MCF 10A (cell line): Measurements from ENCODE around the gene MVK. TPM values are rescaled to one million over a fixed set of nuclear protein-coding genes. Genes with fewer than 3 reads are reported as not detected.

ENCODE experiments used
- BruUV-seq: library from RNA; stranded (reverse); fragments of 400-500 nt; replicated peaks from 2 replicates; lab custom pipeline; 2021; lab: Mats Ljungman, UMichigan
- CTCF ChIA-PET: fragments of 300-600 bp; sonication (Branson Sonifier 250); formaldehyde crosslinking; extraction: SDS; loops from one replicate; lab custom pipeline; 2021; ENCODE audit warnings: antibody characterized with exemption, inconsistent platforms; lab: Yijun Ruan, JAX
- POLR2A ChIA-PET: fragments of 300-600, 350-650 bp; sonication (Branson Sonifier 250); formaldehyde crosslinking; extraction: SDS; loops from one replicate; lab custom pipeline; 2020; ENCODE audit warnings: antibody characterized with exemption, inconsistent platforms; lab: Yijun Ruan, JAX
- DNase-seq: peaks from one replicate; pipeline ENCODE4 v3.0.0-alpha.2; 2018; ENCODE audit not compliant: unreplicated experiment
- H3K27ac Mint-ChIP-seq: one replicate; pipeline ENCODE4 v1.8.0; 2022; ENCODE audit warnings: mild to moderate bottlenecking, low read depth, mixed read lengths; ENCODE audit not compliant: unreplicated experiment
- H3K27me3 Mint-ChIP-seq: one replicate; pipeline ENCODE4 v1.8.0; 2022; ENCODE audit warnings: mixed read lengths; ENCODE audit not compliant: insufficient read depth, unreplicated experiment
- H3K36me3 Mint-ChIP-seq: one replicate; pipeline ENCODE4 v1.8.0; 2022; ENCODE audit warnings: mild to moderate bottlenecking, moderate library complexity, mixed read lengths; ENCODE audit not compliant: insufficient read depth, unreplicated experiment
- H3K4me1 Mint-ChIP-seq: one replicate; pipeline ENCODE4 v1.8.0; 2022; ENCODE audit warnings: mixed read lengths; ENCODE audit not compliant: insufficient read depth, unreplicated experiment
- H3K4me3 Mint-ChIP-seq: one replicate; pipeline ENCODE4 v1.8.0; 2022; ENCODE audit warnings: mild to moderate bottlenecking, moderate library complexity, mixed read lengths; ENCODE audit not compliant: unreplicated experiment
- H3K9me3 Mint-ChIP-seq: one replicate; pipeline ENCODE4 v1.8.0; 2022; ENCODE audit warnings: mixed read lengths; ENCODE audit not compliant: unreplicated experiment
- intact Hi-C: fragments of 100-400 bp; cut with micrococcal nuclease; formaldehyde crosslinking; loops from 2 replicates; pipeline ENCODE4 v1.14.1; 2022
- total RNA-seq: library from RNA; stranded (reverse); gene quantifications from 2 replicates; pipeline ENCODE4 v1.2.3, GENCODE V29; 2022
- TF ChIP-seq, protein P1 (sequence below): fragments of 200-600 bp; IDR thresholded peaks from one replicate; pipeline ENCODE4 v1.8.0; 2022; ENCODE audit warnings: antibody characterized with exemption, mild to moderate bottlenecking; ENCODE audit not compliant: unreplicated experiment

MVK gene
- total RNA-seq, 1 experiment from 2014 or later, result 17.1 TPM

DNA sequence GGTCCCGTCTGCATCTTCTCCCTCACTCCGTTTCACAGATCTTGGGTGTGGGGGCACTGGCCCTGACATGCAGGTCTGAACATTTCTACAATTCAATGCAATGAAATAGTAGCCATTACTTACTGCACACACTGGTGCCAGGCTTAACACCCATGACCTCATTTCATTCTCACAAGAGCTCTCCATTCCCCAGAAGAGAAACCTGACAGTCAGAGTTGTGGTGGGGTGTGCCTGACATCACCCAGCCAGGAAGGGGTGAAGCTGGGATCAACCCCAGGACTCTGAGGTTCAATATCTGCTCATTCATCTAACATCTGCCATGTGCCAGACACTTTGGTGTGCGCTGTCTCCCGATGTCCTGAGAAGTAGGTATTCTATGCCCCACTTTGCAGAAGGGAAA lies 34.7 kb downstream of the MVK start:
- H3K27ac Mint-ChIP-seq, result no peak overlapping the region
- BruUV-seq, result no TSS peak
- no peaks in the 10 kb centered on the region for H3K9me3 Mint-ChIP-seq
- no peak overlapping the region for H3K4me3 Mint-ChIP-seq
- H3K4me1 Mint-ChIP-seq, result no peaks in the 10 kb centered on the region
- ChIA-PET CTCF (interaction anchor here (1.1 to 1.3 kb wide), 3 partner anchors 10 to 13 kb away, joined by 3 to 5 read pairs (median 4); no protein-coding TSS in a partner anchor), POLR2A (no interaction called here)
- TF ChIP-seq, protein P1, sequence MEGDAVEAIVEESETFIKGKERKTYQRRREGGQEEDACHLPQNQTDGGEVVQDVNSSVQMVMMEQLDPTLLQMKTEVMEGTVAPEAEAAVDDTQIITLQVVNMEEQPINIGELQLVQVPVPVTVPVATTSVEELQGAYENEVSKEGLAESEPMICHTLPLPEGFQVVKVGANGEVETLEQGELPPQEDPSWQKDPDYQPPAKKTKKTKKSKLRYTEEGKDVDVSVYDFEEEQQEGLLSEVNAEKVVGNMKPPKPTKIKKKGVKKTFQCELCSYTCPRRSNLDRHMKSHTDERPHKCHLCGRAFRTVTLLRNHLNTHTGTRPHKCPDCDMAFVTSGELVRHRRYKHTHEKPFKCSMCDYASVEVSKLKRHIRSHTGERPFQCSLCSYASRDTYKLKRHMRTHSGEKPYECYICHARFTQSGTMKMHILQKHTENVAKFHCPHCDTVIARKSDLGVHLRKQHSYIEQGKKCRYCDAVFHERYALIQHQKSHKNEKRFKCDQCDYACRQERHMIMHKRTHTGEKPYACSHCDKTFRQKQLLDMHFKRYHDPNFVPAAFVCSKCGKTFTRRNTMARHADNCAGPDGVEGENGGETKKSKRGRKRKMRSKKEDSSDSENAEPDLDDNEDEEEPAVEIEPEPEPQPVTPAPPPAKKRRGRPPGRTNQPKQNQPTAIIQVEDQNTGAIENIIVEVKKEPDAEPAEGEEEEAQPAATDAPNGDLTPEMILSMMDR, result no peak
- no peak for DNase-seq
- no peaks in the 10 kb centered on the region for H3K36me3 Mint-ChIP-seq
- peaks cover 32% of the 10 kb centered on the region for H3K27me3 Mint-ChIP-seq
- intact Hi-C loops, result no loop called here

DNA sequence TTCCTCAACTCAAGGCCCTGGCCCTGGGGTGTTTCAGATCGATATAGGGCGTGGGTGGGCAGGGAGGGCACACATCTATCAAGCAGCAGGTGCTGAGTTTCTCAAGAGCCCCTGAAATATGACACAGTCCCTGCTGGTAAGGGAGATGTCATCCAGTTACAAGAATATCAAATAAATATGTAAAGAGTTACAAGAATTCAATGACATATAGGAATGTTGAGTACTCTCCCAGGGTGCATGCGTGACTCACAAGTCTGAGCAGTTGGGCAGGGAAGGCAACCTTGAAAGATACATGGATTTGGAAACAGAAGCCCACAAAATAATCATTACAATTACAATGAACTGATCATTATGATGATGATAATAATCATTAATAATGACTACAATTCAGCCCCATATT lies 35.2 kb downstream of the MVK start:
- no peak overlapping the region for H3K27ac Mint-ChIP-seq
- no peak for DNase-seq
- H3K4me1 Mint-ChIP-seq, result no peaks in the 10 kb centered on the region
- H3K27me3 Mint-ChIP-seq, result peaks cover 32% of the 10 kb centered on the region
- TF ChIP-seq, protein P1, result no peak
- no peak overlapping the region for H3K4me3 Mint-ChIP-seq
- ChIA-PET CTCF (interaction anchor here (0.7 to 1.3 kb wide), 4 partner anchors 10 to 74 kb away, joined by 3 to 5 read pairs (median 3); no protein-coding TSS in a partner anchor), POLR2A (no interaction called here)
- no peaks in the 10 kb centered on the region for H3K9me3 Mint-ChIP-seq
- intact Hi-C loops, result no loop called here
- H3K36me3 Mint-ChIP-seq, result no peaks in the 10 kb centered on the region
- no TSS peak for BruUV-seq

DNA sequence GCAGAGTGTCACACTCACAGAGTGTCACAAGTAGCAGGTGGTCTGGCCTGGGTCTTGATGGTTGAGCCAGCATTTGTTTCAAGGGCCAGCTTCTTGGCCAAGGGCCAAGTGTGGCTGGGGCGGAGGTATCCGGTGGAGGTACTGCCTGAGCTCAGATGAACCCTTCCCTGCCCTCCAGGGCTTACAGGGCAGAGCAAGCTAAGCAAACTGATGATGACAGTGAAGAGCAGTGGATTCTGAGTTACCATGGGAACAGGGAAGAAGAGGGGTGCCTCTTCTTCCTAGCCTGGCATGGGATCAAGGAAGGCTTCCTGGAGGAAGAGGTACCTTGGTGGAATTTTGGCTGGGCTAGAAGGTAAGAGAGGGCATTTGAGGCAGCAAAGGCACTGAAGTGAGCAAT lies 35.7 kb downstream of the MVK start:
- DNase-seq, result no peak
- H3K27ac Mint-ChIP-seq, result no peak overlapping the region
- no peak overlapping the region for H3K4me3 Mint-ChIP-seq
- intact Hi-C loops, result no loop called here
- H3K36me3 Mint-ChIP-seq, result no peaks in the 10 kb centered on the region
- ChIA-PET POLR2A (no interaction called here), CTCF (interaction anchor here (0.7 to 1.3 kb wide), 4 partner anchors 11 to 73 kb away, joined by 3 to 5 read pairs (median 3); no protein-coding TSS in a partner anchor)
- TF ChIP-seq, protein P1, result no peak
- H3K9me3 Mint-ChIP-seq, result no peaks in the 10 kb centered on the region
- H3K4me1 Mint-ChIP-seq, result no peaks in the 10 kb centered on the region
- peaks cover 34% of the 10 kb centered on the region for H3K27me3 Mint-ChIP-seq
- no TSS peak for BruUV-seq

DNA sequence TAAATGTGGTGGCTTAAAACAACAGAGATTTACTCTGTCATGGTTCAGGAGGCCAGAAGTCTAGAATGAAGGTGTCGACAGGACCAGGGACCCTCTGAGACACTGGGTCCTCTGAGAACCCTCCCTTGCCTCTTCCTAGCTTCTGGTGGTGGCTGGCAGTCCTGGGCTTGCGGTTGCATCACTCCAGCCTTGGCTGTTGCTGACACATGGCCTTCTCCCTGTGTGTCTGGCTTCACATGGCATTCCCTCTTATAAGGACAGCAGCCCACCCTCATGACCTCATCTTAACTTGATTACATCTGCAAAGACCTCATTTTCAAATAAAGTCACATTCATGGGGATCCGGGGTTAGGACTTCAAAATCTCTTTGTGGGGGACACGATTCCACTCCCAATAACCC lies 36.9 kb downstream of the MVK start:
- peaks cover 46% of the 10 kb centered on the region for H3K27me3 Mint-ChIP-seq
- POLR2A ChIA-PET, result no interaction called here
- H3K9me3 Mint-ChIP-seq, result no peaks in the 10 kb centered on the region
- intact Hi-C loops, result no loop called here
- TF ChIP-seq, protein P1, result no peak
- BruUV-seq, result no TSS peak
- H3K36me3 Mint-ChIP-seq, result no peaks in the 10 kb centered on the region
- no peak overlapping the region for H3K27ac Mint-ChIP-seq
- no peaks in the 10 kb centered on the region for H3K4me1 Mint-ChIP-seq
- DNase-seq, result no peak
- H3K4me3 Mint-ChIP-seq, result no peak overlapping the region
- CTCF ChIA-PET, result interaction anchor here (0.6 to 5.3 kb wide), 2 partner anchors 13 to 606 kb away, joined by 3 to 40 read pairs; no protein-coding TSS in a partner anchor
